SU-DHL-6 (cell line): Measurements from ENCODE around the gene ASIC3.

Experiments
- H2AFZ ChIP-seq: fragments of 200-600 bp; sonication (generic); 2 replicates; pipeline ENCODE4 v1.6.1; 2014; ENCODE audit warnings: low read depth, mild to moderate bottlenecking, moderate library complexity, mixed read lengths, antibody characterized with exemption, low read length; ENCODE audit not compliant: severe bottlenecking
- H3F3A ChIP-seq: fragments of 200-600 bp; shearing (Covaris generic); 2 replicates; pipeline ENCODE4 v1.6.0; 2016; ENCODE audit warnings: antibody characterized with exemption, mild to moderate bottlenecking; ENCODE audit not compliant: insufficient read depth
- H3K27ac ChIP-seq: fragments of 200-600 bp; sonication (generic); 2 replicates; pipeline ENCODE4 v1.5.1; 2016; ENCODE audit warnings: low read depth, mild to moderate bottlenecking, low read length, moderate library complexity, mixed read lengths
- H3K27me3 ChIP-seq: fragments of 200-600 bp; sonication (generic), shearing (Covaris generic); 2 replicates; pipeline ENCODE4 v1.6.0; 2014; ENCODE audit warnings: mild to moderate bottlenecking, low read length
- H3K36me3 ChIP-seq: fragments of 200-600 bp; sonication (generic); 2 replicates; pipeline ENCODE4 v1.6.1; 2014; ENCODE audit warnings: mild to moderate bottlenecking, low read length, mixed read lengths
- H3K4me2 ChIP-seq: fragments of 300-600, 200-600 bp; shearing (Covaris generic), sonication (generic); 2 replicates; pipeline ENCODE4 v1.6.0; 2014; ENCODE audit warnings: low read length, low read depth, mild to moderate bottlenecking; ENCODE audit not compliant: poor library complexity, severe bottlenecking
- H3K4me3 ChIP-seq: fragments of 200-600 bp; sonication (generic); 2 replicates; pipeline ENCODE4 v1.5.1; 2014; ENCODE audit warnings: antibody characterized with exemption, low read length, mild to moderate bottlenecking, mixed read lengths; ENCODE audit not compliant: insufficient read depth, poor library complexity, severe bottlenecking
- H3K79me2 ChIP-seq: fragments of 200-600 bp; sonication (generic); 2 replicates; pipeline ENCODE4 v1.6.1; 2014; ENCODE audit warnings: mild to moderate bottlenecking, low read length, moderate library complexity; ENCODE audit not compliant: insufficient read depth
- H3K9ac ChIP-seq: fragments of 200-600 bp; sonication (generic); 2 replicates; pipeline ENCODE4 v1.7.0; 2014; ENCODE audit warnings: mild to moderate bottlenecking, low read length
- H3K9me2 ChIP-seq: fragments of 200-600 bp; sonication (generic); replicated peaks from 2 replicates; pipeline ENCODE4 v1.6.1; 2014; ENCODE audit warnings: low read length; ENCODE audit not compliant: insufficient read depth
- H3K9me3 ChIP-seq: fragments of 200-600 bp; sonication (generic); 2 replicates; pipeline ENCODE4 v1.6.1; 2014; ENCODE audit warnings: low read length, mixed read lengths; ENCODE audit not compliant: insufficient read depth
- H4K20me1 ChIP-seq: fragments of 200-600 bp; sonication (generic); 2 replicates; pipeline ENCODE4 v1.6.1; 2014; ENCODE audit warnings: low read depth, mild to moderate bottlenecking, antibody characterized with exemption, low read length, moderate library complexity, mixed read lengths
- EZH2phosphoT487 ChIP-seq: fragments of 200-600 bp; sonication (generic), shearing (Covaris generic); conservative IDR thresholded peaks from 2 replicates; pipeline ENCODE4 v1.6.1; 2018; ENCODE audit warnings: mild to moderate bottlenecking, antibody characterized with exemption, low read length, moderate library complexity, mixed read lengths
- TF ChIP-seq, protein P1 (sequence below): fragments of 200-600 bp; sonication (generic); IDR thresholded peaks from one replicate; pipeline ENCODE4 v1.5.1; 2017; ENCODE audit warnings: antibody characterized with exemption, mild to moderate bottlenecking, low read length, moderate library complexity; ENCODE audit not compliant: insufficient read depth, poor library complexity, severe bottlenecking

The ASIC3 gene

DNA sequence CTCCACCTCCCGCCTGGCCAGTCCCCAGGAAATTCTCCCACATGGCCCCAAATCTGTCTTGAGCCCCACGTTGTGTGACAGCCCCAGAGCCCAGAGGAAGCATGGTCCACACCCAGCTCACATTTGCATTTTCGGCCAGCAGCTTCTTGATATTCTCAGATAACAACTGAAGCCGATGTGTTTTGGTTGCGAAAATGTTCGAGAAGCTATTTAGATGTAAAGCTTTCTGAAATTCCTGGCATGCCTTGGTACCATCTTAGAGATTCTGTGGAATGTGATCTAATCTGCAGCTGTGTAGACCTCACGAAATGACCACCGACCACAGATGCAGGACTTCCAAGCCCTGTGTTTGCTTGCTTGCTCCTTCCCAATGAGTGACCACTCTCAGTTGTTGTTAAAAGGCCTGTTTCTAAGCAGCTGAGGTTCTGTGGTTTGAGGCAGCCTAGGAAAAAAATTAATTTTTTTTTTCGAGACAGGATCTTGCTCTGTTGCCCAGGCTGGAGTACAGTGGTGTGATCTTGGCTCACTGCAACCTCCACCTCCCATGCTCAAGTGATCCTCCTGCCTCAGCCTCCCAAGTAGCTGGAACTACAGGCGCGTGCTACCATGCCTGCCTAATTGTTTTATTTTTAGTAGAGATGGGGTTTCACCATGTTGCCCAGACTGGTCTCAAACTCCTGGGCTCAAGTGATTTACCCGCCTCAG is 19.9 kb downstream of the ASIC3 start:
- Histone ChIP-seq H3K27me3 (no peaks in the 10 kb centered on the region), H3K36me3 (no peaks in the 10 kb centered on the region), H3K4me2 (no peak overlapping the region), H3K4me3 (no peak overlapping the region), H3K79me2 (no peaks in the 10 kb centered on the region), H3K27ac (no peak overlapping the region), H4K20me1 (no peaks in the 10 kb centered on the region), H2AFZ (no peak overlapping the region), H3K9me3 (no peaks in the 10 kb centered on the region), H3K9ac (no peak overlapping the region), H3F3A (no peaks in the 10 kb centered on the region), H3K9me2 (no peaks in the 10 kb centered on the region)
- TF ChIP-seq EZH2phosphoT487 = no peak

DNA sequence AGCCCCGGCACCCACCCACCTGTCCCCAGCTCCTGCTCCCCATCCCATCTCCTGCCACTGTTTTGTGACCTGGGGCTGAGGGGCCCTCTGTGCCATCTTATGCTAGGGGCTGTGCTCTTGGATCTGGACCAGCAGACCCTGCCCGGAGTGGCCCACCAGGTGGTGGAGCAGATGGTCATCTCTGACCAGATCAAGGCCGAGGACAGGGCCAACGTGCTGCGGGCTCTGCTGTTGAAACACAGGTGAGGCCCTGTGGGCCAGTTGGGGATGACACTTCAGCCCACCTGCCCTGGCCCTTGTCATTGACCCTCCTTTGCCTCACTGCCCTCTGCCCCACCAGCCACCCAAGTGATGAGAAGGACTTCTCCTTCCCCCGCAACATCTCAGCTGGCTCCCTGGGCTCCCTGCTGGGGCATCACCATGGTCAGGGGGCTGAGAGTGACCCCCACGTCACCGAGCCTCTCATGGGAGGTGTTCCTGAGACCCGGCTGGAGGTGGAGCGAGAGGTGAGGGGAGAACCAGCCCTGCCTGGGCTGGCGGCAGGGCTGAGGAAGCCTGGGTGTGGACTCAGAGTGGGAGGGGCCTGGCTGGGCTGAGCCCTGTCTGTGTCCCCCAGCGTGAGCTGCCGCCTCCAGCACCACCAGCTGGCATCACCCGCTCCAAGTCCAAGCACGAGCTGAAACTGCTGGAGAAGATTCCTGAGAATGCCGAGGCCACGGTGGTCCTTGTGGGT is 21.7 kb downstream of the ASIC3 start:
- Histone ChIP-seq H3K9ac (no peak overlapping the region), H3K4me3 (no peak overlapping the region), H3K4me2 (no peak overlapping the region), H2AFZ (no peak overlapping the region), H4K20me1 (no peaks in the 10 kb centered on the region), H3K27me3 (no peaks in the 10 kb centered on the region), H3K36me3 (no peaks in the 10 kb centered on the region), H3K27ac (no peak overlapping the region), H3K79me2 (no peaks in the 10 kb centered on the region), H3F3A (no peaks in the 10 kb centered on the region), H3K9me2 (no peaks in the 10 kb centered on the region), H3K9me3 (no peaks in the 10 kb centered on the region)
- TF ChIP-seq, protein P1, sequence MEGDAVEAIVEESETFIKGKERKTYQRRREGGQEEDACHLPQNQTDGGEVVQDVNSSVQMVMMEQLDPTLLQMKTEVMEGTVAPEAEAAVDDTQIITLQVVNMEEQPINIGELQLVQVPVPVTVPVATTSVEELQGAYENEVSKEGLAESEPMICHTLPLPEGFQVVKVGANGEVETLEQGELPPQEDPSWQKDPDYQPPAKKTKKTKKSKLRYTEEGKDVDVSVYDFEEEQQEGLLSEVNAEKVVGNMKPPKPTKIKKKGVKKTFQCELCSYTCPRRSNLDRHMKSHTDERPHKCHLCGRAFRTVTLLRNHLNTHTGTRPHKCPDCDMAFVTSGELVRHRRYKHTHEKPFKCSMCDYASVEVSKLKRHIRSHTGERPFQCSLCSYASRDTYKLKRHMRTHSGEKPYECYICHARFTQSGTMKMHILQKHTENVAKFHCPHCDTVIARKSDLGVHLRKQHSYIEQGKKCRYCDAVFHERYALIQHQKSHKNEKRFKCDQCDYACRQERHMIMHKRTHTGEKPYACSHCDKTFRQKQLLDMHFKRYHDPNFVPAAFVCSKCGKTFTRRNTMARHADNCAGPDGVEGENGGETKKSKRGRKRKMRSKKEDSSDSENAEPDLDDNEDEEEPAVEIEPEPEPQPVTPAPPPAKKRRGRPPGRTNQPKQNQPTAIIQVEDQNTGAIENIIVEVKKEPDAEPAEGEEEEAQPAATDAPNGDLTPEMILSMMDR = no peak
- TF ChIP-seq EZH2phosphoT487 = no peak

DNA sequence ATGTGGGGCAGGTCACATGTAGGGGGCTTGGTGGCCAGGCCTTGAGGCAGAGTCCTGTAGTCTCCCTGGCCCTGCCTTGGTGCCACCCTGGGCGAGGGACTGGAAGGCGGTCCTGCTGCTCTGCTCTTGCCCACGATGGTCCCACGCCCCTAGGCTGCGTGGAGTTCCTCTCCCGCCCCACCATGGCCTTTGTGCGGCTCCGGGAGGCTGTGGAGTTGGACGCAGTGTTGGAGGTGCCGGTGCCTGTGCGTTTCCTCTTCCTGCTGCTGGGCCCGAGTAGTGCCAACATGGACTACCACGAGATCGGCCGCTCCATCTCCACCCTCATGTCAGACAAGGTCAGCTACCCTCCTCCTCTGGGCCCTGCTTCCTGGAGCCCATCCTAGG is 22.2 kb downstream of the ASIC3 start:
- H4K20me1 ChIP-seq = no peaks in the 10 kb centered on the region
- no peaks in the 10 kb centered on the region for H3K79me2 ChIP-seq
- no peaks in the 10 kb centered on the region for H3K9me3 ChIP-seq
- no peaks in the 10 kb centered on the region for H3F3A ChIP-seq
- no peak overlapping the region for H3K4me2 ChIP-seq
- H3K36me3 ChIP-seq = no peaks in the 10 kb centered on the region
- no peak for TF ChIP-seq EZH2phosphoT487
- TF ChIP-seq, protein P1 = no peak
- H3K9me2 ChIP-seq = no peaks in the 10 kb centered on the region
- H3K27me3 ChIP-seq = no peaks in the 10 kb centered on the region
- H2AFZ ChIP-seq = no peak overlapping the region
- no peak overlapping the region for H3K9ac ChIP-seq
- no peak overlapping the region for H3K27ac ChIP-seq
- no peak overlapping the region for H3K4me3 ChIP-seq
